Activated naive CD8-positive, alpha-beta T cell treated with anti-CD3 and anti-CD28 coated beads, Interleukin-2, amount 50 U/mL, for 16 hours (primary cell): ENCODE measurements around the gene RPL11.
"Not testable (repeated sequence)": the region's sequence is repeated elsewhere in the genome, so short reads cannot be mapped to it uniquely, and the experiment has no call there.

Experiments
- DNase-seq: peaks from one replicate; pipeline ENCODE4 v3.0.0-alpha.2; 2020; ENCODE audit warnings: low read depth, low spot score

Gene RPL11

GRCh38 chr1:23684415-23684814, 7.2 kb upstream of the RPL11 start:
- DNase-seq: no peak

GRCh38 chr1:23685197-23685596, 6.4 kb upstream of the RPL11 start:
- DNase-seq: not testable (repeated sequence)

GRCh38 chr1:23687680-23688079, 3.9 kb upstream of the RPL11 start:
- not testable (repeated sequence) for DNase-seq

GRCh38 chr1:23688281-23688680, 3.3 kb upstream of the RPL11 start:
- not testable (repeated sequence) for DNase-seq

- no peak for DNase-seq
Measured at GRCh38 chr1:23692308-23692871, 784 bp downstream of the RPL11 start.

GRCh38 chr1:23693599-23693998, 2.0 kb downstream of the RPL11 start:
- no peak for DNase-seq

- DNase-seq: no peak
Measured at GRCh38 chr1:23694371-23694770, 2.8 kb downstream of the RPL11 start.

GRCh38 chr1:23695667-23696066, 4.1 kb downstream of the RPL11 start:
- DNase-seq: no peak

- DNase-seq: no peak
Measured at GRCh38 chr1:23696335-23696989, 4.9 kb downstream of the RPL11 start.

GRCh38 chr1:23698466-23698865, 6.9 kb downstream of the RPL11 start:
- DNase-seq: no peak

- no peak for DNase-seq
Measured at GRCh38 chr1:23699280-23700179, 7.9 kb downstream of the RPL11 start.

GRCh38 chr1:23701310-23701709, 9.7 kb downstream of the RPL11 start:
- DNase-seq: no peak

- no peak for DNase-seq
Measured at GRCh38 chr1:23701996-23702395, 10.4 kb downstream of the RPL11 start.

GRCh38 chr1:23704834-23705495, 13.4 kb downstream of the RPL11 start:
- no peak for DNase-seq

GRCh38 chr1:23709229-23709628, 17.6 kb downstream of the RPL11 start:
- no peak for DNase-seq

GRCh38 chr1:23718482-23718881, 26.9 kb downstream of the RPL11 start:
- DNase-seq: no peak

GRCh38 chr1:23719162-23719820, 27.7 kb downstream of the RPL11 start:
- no peak for DNase-seq

GRCh38 chr1:23720256-23720995, 28.8 kb downstream of the RPL11 start:
- no peak for DNase-seq

- DNase-seq: no peak
Measured at GRCh38 chr1:23722652-23723051, 31.0 kb downstream of the RPL11 start.

- DNase-seq: no peak
Measured at GRCh38 chr1:23726686-23727085, 35.1 kb downstream of the RPL11 start.

GRCh38 chr1:23727362-23727811, 35.8 kb downstream of the RPL11 start:
- DNase-seq: no peak
